Psoas muscle (tissue), 8 donors: ENCODE data around the gene SEC14L1. TPM values are rescaled to one million over a fixed set of nuclear protein-coding genes. Genes with fewer than 3 reads are reported as not detected.

Source experiments
- ATAC-seq, 4 donors: fragments of 200-7000 bp; cut with Tn5 transposase; one replicate each; pipeline ENCODE4 v1.9.1; 2020; ENCODE audit warnings: moderate library complexity in 3 of 4, mild to moderate bottlenecking in 2 of 4
- DNase-seq, 2 donors: peaks; one replicate each; pipeline ENCODE4 v3.0.0-alpha.2; 2020
- H3K27ac ChIP-seq: fragments of 200-600 bp; one replicate; pipeline ENCODE4 v1.8.0; 2022
- H3K27me3 ChIP-seq, 3 donors: fragments of 200-600 bp in 1 of 3; one replicate each; pipeline versions ENCODE4 v1.6.1 to v1.8.0; 2013 to 2022; ENCODE audit warnings: low read length in 2 of 3, mild to moderate bottlenecking in 2 of 3, moderate library complexity in 1 of 3; ENCODE audit not compliant: insufficient read depth in 3 of 3
- H3K36me3 ChIP-seq, 2 donors: fragments of 200-600 bp in 1 of 2; one replicate each; pipeline versions ENCODE4 v1.6.1 to v1.8.0; 2013 to 2022; ENCODE audit warnings: low read depth in 1 of 2, mild to moderate bottlenecking in 1 of 2, moderate library complexity in 1 of 2; ENCODE audit not compliant: insufficient read depth in 1 of 2
- H3K4me1 ChIP-seq: fragments of 200-600 bp; one replicate; pipeline ENCODE4 v1.8.0; 2022
- H3K4me3 ChIP-seq: fragments of 200-600 bp; one replicate; pipeline ENCODE4 v1.8.0; 2022; ENCODE audit warnings: mild to moderate bottlenecking
- H3K9me3 ChIP-seq: fragments of 200-600 bp; one replicate; pipeline ENCODE4 v1.8.0; 2022
- CTCF ChIP-seq: fragments of 200-600 bp; IDR thresholded peaks from one replicate; pipeline ENCODE4 v1.8.0; 2022; ENCODE audit warnings: antibody characterized with exemption
- WGBS, 3 donors: extraction: QIAGEN DNeasy Blood & Tissue Kit; methylation state at CpG; one replicate each; pipeline versions ENCODE4 v1.1.6 to v1.1.7; 2013; 5-methylcytosine and 5-hydroxymethylcytosine counted together
- intact Hi-C, 2 donors: fragments of 100-400 bp; cut with DNase I; formaldehyde crosslinking; loops; one replicate each; pipeline versions ENCODE4 v1.11.0 to v1.14.2; 2022
- polyA plus RNA-seq, 3 donors: library from polyadenylated mRNA; stranded (reverse); fragments of 200-250 nt; gene quantifications; one replicate each; pipeline ENCODE4 v1.2.3, GENCODE V29; 2013
- total RNA-seq, 4 donors: library from RNA; stranded (reverse); fragmentation: NEBNext Ultra II Directional in 2 of 4; extraction: Animal tissue kit (Norgen Biotek cat#: 25700) in 2 of 4; gene quantifications; one replicate each; pipeline versions ENCODE4 v1.2.1 to v1.2.4, GENCODE V29; 2021 to 2023
- donor health status: healthy with polysubstance abuse.
- donor health status: DM: no; HTN: no; CAD: no; lungs with moderate emphysema.
- donor health status: Bipolar disorder and iron deficiency.
- donor health status: healthy.
- donor health status: DM: yes; HTN: yes; CAD: no.
- donor health status: DM: no; HTN: no; CAD: no.
- donor health status: DM: no; HTN: no; CAD: no.
- donor health status: DM: yes; HTN: yes; CAD: no.

The SEC14L1 gene
- total and polyA plus RNA-seq, 7 donors = 38.6 to 98.9 (median 69.1) TPM

- Histone ChIP-seq H3K4me1 (peaks cover 39% of the 10 kb centered on the region), H3K4me3 (peak overlapping the region; percentile 8), H3K36me3 (peaks cover 9 to 85% of the 10 kb centered on the region in 2 donors), H3K9me3 (no peaks in the 10 kb centered on the region), H3K27ac (peak overlapping the region; percentile 80), H3K27me3 (no peaks in the 10 kb centered on the region)
- 28 to 45% (median 39%) methylated on average over 13 of the region's 13 CpGs for WGBS, 3 donors
- no peak for TF ChIP-seq CTCF
- intact Hi-C loops = loop anchor here (2.0 to 5.0 kb wide), 3 partner anchors 62 to 121 kb away; partner anchors contain the start of gene SEC14L1 (in 1 of the 2)
- ATAC-seq = peak; percentile 36 to 68 (median 53)
- no peak for DNase-seq
These were observed 68.6 kb downstream of the SEC14L1 start for GRCh38 chr17:77209330-77209748.

GRCh38 chr17:77210331-77210730, 69.6 kb downstream of the SEC14L1 start:
- peaks cover 39% of the 10 kb centered on the region for H3K4me1 ChIP-seq
- WGBS, 3 donors = 33 to 68% (median 35%) methylated on average over 7 of the region's 7 CpGs
- H3K27me3 ChIP-seq = no peaks in the 10 kb centered on the region
- H3K9me3 ChIP-seq = no peaks in the 10 kb centered on the region
- no peak for TF ChIP-seq CTCF
- ATAC-seq = peak; percentile 15 to 69 (median 21)
- H3K4me3 ChIP-seq = no peak overlapping the region
- intact Hi-C loops = loop anchor here in 1 of 2 donors (5.0 kb wide), 1 partner anchor 113 kb away; no protein-coding TSS in a partner anchor
- peak overlapping the region; percentile 80 for H3K27ac ChIP-seq
- no peak for DNase-seq
- H3K36me3 ChIP-seq = peaks cover 4 to 83% of the 10 kb centered on the region in 2 donors

GRCh38 chr17:77210946-77211541, 70.3 kb downstream of the SEC14L1 start:
- DNase-seq = no peak
- no peaks in the 10 kb centered on the region for H3K27me3 ChIP-seq
- H3K4me3 ChIP-seq = no peak overlapping the region
- H3K36me3 ChIP-seq = peaks cover 4 to 77% of the 10 kb centered on the region in 2 donors
- peaks cover 41% of the 10 kb centered on the region for H3K4me1 ChIP-seq
- TF ChIP-seq CTCF = no peak
- no peaks in the 10 kb centered on the region for H3K9me3 ChIP-seq
- WGBS, 3 donors = 82 to 90% (median 82%) methylated on average over 19 to 22 of the region's 22 CpGs
- peak overlapping the region; percentile 80 for H3K27ac ChIP-seq
- intact Hi-C loops = loop anchor here in 1 of 2 donors (5.0 kb wide), 1 partner anchor 114 kb away; no protein-coding TSS in a partner anchor
- no peak for ATAC-seq

GRCh38 chr17:77211681-77212080, 70.9 kb downstream of the SEC14L1 start:
- no peak for TF ChIP-seq CTCF
- no peaks in the 10 kb centered on the region for H3K9me3 ChIP-seq
- DNase-seq (peak in 1 of 2 donors; percentile 28), ATAC-seq (no peak)
- H3K27ac ChIP-seq = no peak overlapping the region
- H3K27me3 ChIP-seq = no peaks in the 10 kb centered on the region
- H3K36me3 ChIP-seq = peaks cover 4 to 75% of the 10 kb centered on the region in 2 donors
- H3K4me1 ChIP-seq = peaks cover 46% of the 10 kb centered on the region
- WGBS, 3 donors = 85 to 89% (median 87%) methylated on average over 15 of the region's 15 CpGs
- H3K4me3 ChIP-seq = no peak overlapping the region
- intact Hi-C loops = loop anchor here in 1 of 2 donors (5.0 kb wide), 1 partner anchor 114 kb away; no protein-coding TSS in a partner anchor
